Measurements from ENCODE around the gene ADCY7. TPM values are rescaled to one million over a fixed set of nuclear protein-coding genes. Genes with fewer than 3 reads are reported as not detected.
A peak's percentile ranks its signal among the peaks of the same experiment; 100 is the strongest.

ADCY7 gene
- total and polyA plus RNA-seq, 2 of the 4 experiments (the other 2 are of a cell fraction) = 15.2 to 17.1 TPM

GRCh38 chr16:50293041-50293783 is 26.9 kb downstream of the ADCY7 start:
- Histone ChIP-seq H2BK15ac (ENCODE audit: low read depth, low read length) (no peak overlapping the region), H4K5ac (ENCODE audit: low read depth, low read length) (no peak overlapping the region), H2AFZ (replicated peaks; ENCODE audit: low read length, poor library complexity) (no peak overlapping the region), H3K14ac (replicated peaks; ENCODE audit: low read depth, low read length) (no peak overlapping the region), H3K23ac (ENCODE audit: low read depth, low read length) (no peak overlapping the region), H3K9ac (ENCODE audit: low read depth, low read length) (no peak overlapping the region), H3K4me2 (ENCODE audit: low read depth, low read length) (no peak overlapping the region), H3K9me3 (ENCODE audit: control insufficient read depth, insufficient read depth, low read length) (no peaks in the 10 kb centered on the region), H2AK9ac (replicated peaks; ENCODE audit: low read depth, low read length, poor library complexity) (peak overlapping the region; percentile 16), H2BK5ac (ENCODE audit: low read depth, low read length, poor library complexity, severe bottlenecking) (no peak overlapping the region), H2BK120ac (ENCODE audit: low read depth, low read length) (no peak overlapping the region), H2BK20ac (ENCODE audit: low read depth, low read length) (no peak overlapping the region), H3K4me1 (ENCODE audit: control insufficient read depth, insufficient read depth, low read length) (no peaks in the 10 kb centered on the region), H3K4ac (ENCODE audit: low read depth, low read length) (no peak overlapping the region), H4K91ac (ENCODE audit: insufficient read depth, low read depth, low read length) (no peak overlapping the region), H3K27ac (ENCODE audit: insufficient read depth, low read length) (no peak overlapping the region), H3K4me3 (ENCODE audit: insufficient read depth, low read depth, low read length) (no peak overlapping the region), H4K8ac (ENCODE audit: low read depth in 2 of 2, low read length in 2 of 2) (no peak overlapping the region), H3K79me1 (ENCODE audit: low read depth in 1 of 2, low read length in 2 of 2) (no peaks in the 10 kb centered on the region; a peak in 1 of 4 replicates), H3K9me1 (ENCODE audit: insufficient read depth, low read length) (0 out of 2 replicates have a peak, but pooled peaks cover 3% of the 10 kb centered on the region), H3K56ac (ENCODE audit: extremely low read depth, insufficient read depth, low read length) (no peak overlapping the region), H3K18ac (ENCODE audit: low read depth, low read length) (no peak overlapping the region), H2AK5ac (ENCODE audit: low read depth, low read length) (no peak overlapping the region), H3K27me3 (ENCODE audit: control insufficient read depth, insufficient read depth, low read length) (no peaks in the 10 kb centered on the region), H4K20me1 (ENCODE audit: insufficient read depth, low read length) (no peaks in the 10 kb centered on the region), H3K36me3 (ENCODE audit: control insufficient read depth, insufficient read depth, low read length) (peaks cover 7% of the 10 kb centered on the region; the same call in 1 of the 2 replicates)
- intact Hi-C loops (cut with micrococcal nuclease) = no loop called here
- TF ChIP-seq POLR2A (IDR thresholded peaks at IDR 0.05; ENCODE audit: low read depth, low read length) = no peak
- TF ChIP-seq FOS (IDR thresholded peaks at IDR 0.05; ENCODE audit: low read depth, low read length) = no peak
- TF ChIP-seq RAD21 (IDR thresholded peaks at IDR 0.05; ENCODE audit: low read length) = no peak
- TF ChIP-seq SMC3 (IDR thresholded peaks at IDR 0.05; ENCODE audit: low read depth, low read length) = no peak
- no peak for TF ChIP-seq MXI1 (IDR thresholded peaks at IDR 0.05; ENCODE audit: borderline replicate concordance, low read depth, low read length)
- no peak for TF ChIP-seq CHD1 (IDR thresholded peaks at IDR 0.05; ENCODE audit: low read depth, low read length)
- no TSS peak for BruUV-seq (replicated peaks)
- in situ Hi-C loops (cut with MboI; ENCODE audit: low sequenced_read_pairs) = no loop called here
- ChIA-PET CTCF (no interaction called here), POLR2A (ENCODE audit: unreplicated experiment) (no interaction called here)
- dilution Hi-C loops (cut with HindIII; ENCODE audit: low sequenced_read_pairs, unreplicated experiment) = no loop called here
- DNase-seq (no peak), ATAC-seq (ENCODE audit: low read depth) (no peak)
- 93% methylated on average over 11 of the region's 20 CpGs; no CpG with 5 or more reads in 1 of the 2 experiments for WGBS, 2 experiments (ENCODE audit: extremely low coverage in 2 of 2, insufficient read length in 1 of 2)

Measured in IMR-90 (cell line).